HepG2 (cell line): Measurements from ENCODE around the gene PIK3CB. TPM values are rescaled to one million over a fixed set of nuclear protein-coding genes. Genes with fewer than 3 reads are reported as not detected.

Experiments
- CBX2 ChIP-seq, 2 experiments: fragments of 200-600 bp in 1 of 2; sonication (generic); formaldehyde crosslinking in 1 of 2; IDR thresholded peaks; 2 replicates each; pipeline versions ENCODE4 v1.7.0 to v1.8.1; 2018 to 2022; ENCODE audit warnings: low read depth in 2 of 2, low read length in 1 of 2, mild to moderate bottlenecking in 1 of 2, missing genetic modification reagents in 1 of 2
- CENPX ChIP-seq: sonication (generic); formaldehyde crosslinking; IDR thresholded peaks from 2 replicates; pipeline ENCODE4 v1.9.0; 2021; ENCODE audit warnings: mild to moderate bottlenecking, missing genetic modification reagents, moderate library complexity
- EP300 ChIP-seq, 3 experiments: sonication (generic) in 1 of 3; formaldehyde crosslinking in 1 of 3; IDR thresholded peaks; 2 replicates each; pipeline versions ENCODE4 v1.5.1 to v1.6.1; 2011 to 2020; ENCODE audit warnings: low read depth in 2 of 3, low read length in 2 of 3, borderline replicate concordance in 1 of 3, improper control_type of control experiment in 1 of 3, mild to moderate bottlenecking in 1 of 3, missing genetic modification reagents in 1 of 3, moderate library complexity in 1 of 3
- NFKBIZ ChIP-seq: IDR thresholded peaks from 2 replicates; pipeline ENCODE4 v1.6.1; 2018; ENCODE audit warnings: missing genetic modification reagents, missing compliant biosample characterization
- SATB2 ChIP-seq: sonication (generic); formaldehyde crosslinking; IDR thresholded peaks from 2 replicates; pipeline ENCODE4 v1.5.0; 2020; ENCODE audit warnings: missing genetic modification reagents
- ZNF34 ChIP-seq: sonication (generic); formaldehyde crosslinking; IDR thresholded peaks from 2 replicates; pipeline ENCODE4 v1.4.0; 2020; ENCODE audit warnings: mild to moderate bottlenecking, missing genetic modification reagents, borderline replicate concordance
- polyA plus RNA-seq, 8 experiments: library from polyadenylated mRNA; depleted of rRNA in 3 of 8; stranded (reverse) in 7 of 8; unstranded in 1 of 8; fragments of >200 nt; fragmentation: Illumina TruSeq in 4 of 8; extraction: Trizol in 4 of 8; gene quantifications; 2 replicates each; pipeline versions ENCODE4 v1.2.1 to v1.2.3, GENCODE V29; 2011 to 2016; ENCODE audit warnings: low read depth in 4 of 8, missing spikeins in 1 of 8, mixed read lengths in 1 of 8; ENCODE audit not compliant: insufficient read depth in 1 of 8
- total RNA-seq, 5 experiments: library from RNA; depleted of rRNA; stranded (reverse); fragments of >200 nt; fragmentation: Illumina TruSeq; extraction: Trizol; gene quantifications; 2 replicates each; pipeline ENCODE4 v1.2.3, GENCODE V29; 2016; ENCODE audit warnings: low read depth in 1 of 5
- TF ChIP-seq, protein P1 (sequence below): sonication (generic); formaldehyde crosslinking; IDR thresholded peaks from 2 replicates; pipeline ENCODE4 v1.4.0; 2020; ENCODE audit warnings: missing genetic modification reagents
- TF ChIP-seq, protein P2 (sequence below): sonication (generic); formaldehyde crosslinking; IDR thresholded peaks from 2 replicates; pipeline ENCODE4 v1.4.0; 2020; ENCODE audit warnings: missing genetic modification reagents, borderline replicate concordance
- TF ChIP-seq, protein P3 (sequence below): sonication (generic); formaldehyde crosslinking; IDR thresholded peaks from 2 replicates; pipeline ENCODE4 v1.4.0; 2020; ENCODE audit warnings: mild to moderate bottlenecking, missing genetic modification reagents, borderline replicate concordance
- TF ChIP-seq, protein P4 (sequence below): sonication (generic); formaldehyde crosslinking; IDR thresholded peaks from 2 replicates; pipeline ENCODE4; 2020; ENCODE audit warnings: missing genetic modification reagents, mild to moderate bottlenecking, borderline replicate concordance
- TF ChIP-seq, protein P5 (sequence below): sonication (generic); formaldehyde crosslinking; IDR thresholded peaks from 2 replicates; pipeline ENCODE4 v1.4.0; 2020; ENCODE audit warnings: mild to moderate bottlenecking, low read depth, missing genetic modification reagents

PIK3CB gene
- total and polyA plus RNA-seq, 2 of the 13 experiments (the other 11 are each of a cell fraction or from before 2014, with no cell fraction given), result 6.6 to 18.7 TPM

DNA sequence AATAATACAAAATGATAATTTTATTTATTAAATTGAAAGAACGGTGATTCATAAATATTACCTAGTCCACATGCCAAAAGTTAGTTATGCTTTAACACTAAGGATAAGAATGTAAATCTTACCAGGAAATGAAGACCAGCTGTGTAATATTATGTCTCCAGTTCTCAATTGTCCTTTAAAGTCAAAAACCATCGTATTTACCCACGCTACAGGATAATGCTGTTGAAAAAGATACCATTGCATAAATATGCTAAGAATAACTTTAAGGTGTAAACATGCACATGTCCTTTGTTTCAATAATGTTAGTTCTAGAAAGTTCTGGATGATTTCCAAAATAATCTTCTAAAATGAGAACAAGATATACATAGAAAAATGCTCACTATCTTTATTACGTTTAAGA, 122.6 kb downstream of the PIK3CB start (continued):
- TF ChIP-seq, protein P1, sequence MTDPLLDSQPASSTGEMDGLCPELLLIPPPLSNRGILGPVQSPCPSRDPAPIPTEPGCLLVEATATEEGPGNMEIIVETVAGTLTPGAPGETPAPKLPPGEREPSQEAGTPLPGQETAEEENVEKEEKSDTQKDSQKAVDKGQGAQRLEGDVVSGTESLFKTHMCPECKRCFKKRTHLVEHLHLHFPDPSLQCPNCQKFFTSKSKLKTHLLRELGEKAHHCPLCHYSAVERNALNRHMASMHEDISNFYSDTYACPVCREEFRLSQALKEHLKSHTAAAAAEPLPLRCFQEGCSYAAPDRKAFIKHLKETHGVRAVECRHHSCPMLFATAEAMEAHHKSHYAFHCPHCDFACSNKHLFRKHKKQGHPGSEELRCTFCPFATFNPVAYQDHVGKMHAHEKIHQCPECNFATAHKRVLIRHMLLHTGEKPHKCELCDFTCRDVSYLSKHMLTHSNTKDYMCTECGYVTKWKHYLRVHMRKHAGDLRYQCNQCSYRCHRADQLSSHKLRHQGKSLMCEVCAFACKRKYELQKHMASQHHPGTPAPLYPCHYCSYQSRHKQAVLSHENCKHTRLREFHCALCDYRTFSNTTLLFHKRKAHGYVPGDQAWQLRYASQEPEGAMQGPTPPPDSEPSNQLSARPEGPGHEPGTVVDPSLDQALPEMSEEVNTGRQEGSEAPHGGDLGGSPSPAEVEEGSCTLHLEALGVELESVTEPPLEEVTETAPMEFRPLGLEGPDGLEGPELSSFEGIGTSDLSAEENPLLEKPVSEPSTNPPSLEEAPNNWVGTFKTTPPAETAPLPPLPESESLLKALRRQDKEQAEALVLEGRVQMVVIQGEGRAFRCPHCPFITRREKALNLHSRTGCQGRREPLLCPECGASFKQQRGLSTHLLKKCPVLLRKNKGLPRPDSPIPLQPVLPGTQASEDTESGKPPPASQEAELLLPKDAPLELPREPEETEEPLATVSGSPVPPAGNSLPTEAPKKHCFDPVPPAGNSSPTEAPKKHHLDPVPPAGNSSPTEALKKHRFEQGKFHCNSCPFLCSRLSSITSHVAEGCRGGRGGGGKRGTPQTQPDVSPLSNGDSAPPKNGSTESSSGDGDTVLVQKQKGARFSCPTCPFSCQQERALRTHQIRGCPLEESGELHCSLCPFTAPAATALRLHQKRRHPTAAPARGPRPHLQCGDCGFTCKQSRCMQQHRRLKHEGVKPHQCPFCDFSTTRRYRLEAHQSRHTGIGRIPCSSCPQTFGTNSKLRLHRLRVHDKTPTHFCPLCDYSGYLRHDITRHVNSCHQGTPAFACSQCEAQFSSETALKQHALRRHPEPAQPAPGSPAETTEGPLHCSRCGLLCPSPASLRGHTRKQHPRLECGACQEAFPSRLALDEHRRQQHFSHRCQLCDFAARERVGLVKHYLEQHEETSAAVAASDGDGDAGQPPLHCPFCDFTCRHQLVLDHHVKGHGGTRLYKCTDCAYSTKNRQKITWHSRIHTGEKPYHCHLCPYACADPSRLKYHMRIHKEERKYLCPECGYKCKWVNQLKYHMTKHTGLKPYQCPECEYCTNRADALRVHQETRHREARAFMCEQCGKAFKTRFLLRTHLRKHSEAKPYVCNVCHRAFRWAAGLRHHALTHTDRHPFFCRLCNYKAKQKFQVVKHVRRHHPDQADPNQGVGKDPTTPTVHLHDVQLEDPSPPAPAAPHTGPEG, result no peak
- TF ChIP-seq NFKBIZ (CRISPR knock-in tag) (no peak), CENPX (no peak), EP300 (IDR thresholded peaks at IDR 0.05; ENCODE audit: low read depth in 2 of 2, low read length in 2 of 2) (no peak), EP300 (CRISPR knock-in tag; IDR thresholded peaks at IDR 0.05; ENCODE audit: borderline replicate concordance) (no peak), CBX2 (IDR thresholded peaks at IDR 0.05; ENCODE audit: low read depth, low read length) (no peak), CBX2 (CRISPR knock-in tag; IDR thresholded peaks at IDR 0.05; ENCODE audit: low read depth) (no peak), ZNF34 (CRISPR knock-in tag) (no peak), SATB2 (CRISPR knock-in tag) (no peak)
- TF ChIP-seq, protein P2, sequence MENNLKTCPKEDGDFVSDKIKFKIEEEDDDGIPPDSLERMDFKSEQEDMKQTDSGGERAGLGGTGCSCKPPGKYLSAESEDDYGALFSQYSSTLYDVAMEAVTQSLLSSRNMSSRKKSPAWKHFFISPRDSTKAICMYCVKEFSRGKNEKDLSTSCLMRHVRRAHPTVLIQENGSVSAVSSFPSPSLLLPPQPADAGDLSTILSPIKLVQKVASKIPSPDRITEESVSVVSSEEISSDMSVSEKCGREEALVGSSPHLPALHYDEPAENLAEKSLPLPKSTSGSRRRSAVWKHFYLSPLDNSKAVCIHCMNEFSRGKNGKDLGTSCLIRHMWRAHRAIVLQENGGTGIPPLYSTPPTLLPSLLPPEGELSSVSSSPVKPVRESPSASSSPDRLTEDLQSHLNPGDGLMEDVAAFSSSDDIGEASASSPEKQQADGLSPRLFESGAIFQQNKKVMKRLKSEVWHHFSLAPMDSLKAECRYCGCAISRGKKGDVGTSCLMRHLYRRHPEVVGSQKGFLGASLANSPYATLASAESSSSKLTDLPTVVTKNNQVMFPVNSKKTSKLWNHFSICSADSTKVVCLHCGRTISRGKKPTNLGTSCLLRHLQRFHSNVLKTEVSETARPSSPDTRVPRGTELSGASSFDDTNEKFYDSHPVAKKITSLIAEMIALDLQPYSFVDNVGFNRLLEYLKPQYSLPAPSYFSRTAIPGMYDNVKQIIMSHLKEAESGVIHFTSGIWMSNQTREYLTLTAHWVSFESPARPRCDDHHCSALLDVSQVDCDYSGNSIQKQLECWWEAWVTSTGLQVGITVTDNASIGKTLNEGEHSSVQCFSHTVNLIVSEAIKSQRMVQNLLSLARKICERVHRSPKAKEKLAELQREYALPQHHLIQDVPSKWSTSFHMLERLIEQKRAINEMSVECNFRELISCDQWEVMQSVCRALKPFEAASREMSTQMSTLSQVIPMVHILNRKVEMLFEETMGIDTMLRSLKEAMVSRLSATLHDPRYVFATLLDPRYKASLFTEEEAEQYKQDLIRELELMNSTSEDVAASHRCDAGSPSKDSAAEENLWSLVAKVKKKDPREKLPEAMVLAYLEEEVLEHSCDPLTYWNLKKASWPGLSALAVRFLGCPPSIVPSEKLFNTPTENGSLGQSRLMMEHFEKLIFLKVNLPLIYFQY (CRISPR knock-in tag), result no peak
- TF ChIP-seq, protein P3, sequence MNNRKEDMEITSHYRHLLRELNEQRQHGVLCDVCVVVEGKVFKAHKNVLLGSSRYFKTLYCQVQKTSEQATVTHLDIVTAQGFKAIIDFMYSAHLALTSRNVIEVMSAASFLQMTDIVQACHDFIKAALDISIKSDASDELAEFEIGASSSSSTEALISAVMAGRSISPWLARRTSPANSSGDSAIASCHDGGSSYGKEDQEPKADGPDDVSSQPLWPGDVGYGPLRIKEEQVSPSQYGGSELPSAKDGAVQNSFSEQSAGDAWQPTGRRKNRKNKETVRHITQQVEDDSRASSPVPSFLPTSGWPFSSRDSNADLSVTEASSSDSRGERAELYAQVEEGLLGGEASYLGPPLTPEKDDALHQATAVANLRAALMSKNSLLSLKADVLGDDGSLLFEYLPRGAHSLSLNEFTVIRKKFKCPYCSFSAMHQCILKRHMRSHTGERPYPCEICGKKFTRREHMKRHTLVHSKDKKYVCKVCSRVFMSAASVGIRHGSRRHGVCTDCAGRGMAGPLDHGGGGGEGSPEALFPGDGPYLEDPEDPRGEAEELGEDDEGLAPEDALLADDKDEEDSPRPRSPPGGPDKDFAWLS (CRISPR knock-in tag), result no peak
- TF ChIP-seq, protein P4, sequence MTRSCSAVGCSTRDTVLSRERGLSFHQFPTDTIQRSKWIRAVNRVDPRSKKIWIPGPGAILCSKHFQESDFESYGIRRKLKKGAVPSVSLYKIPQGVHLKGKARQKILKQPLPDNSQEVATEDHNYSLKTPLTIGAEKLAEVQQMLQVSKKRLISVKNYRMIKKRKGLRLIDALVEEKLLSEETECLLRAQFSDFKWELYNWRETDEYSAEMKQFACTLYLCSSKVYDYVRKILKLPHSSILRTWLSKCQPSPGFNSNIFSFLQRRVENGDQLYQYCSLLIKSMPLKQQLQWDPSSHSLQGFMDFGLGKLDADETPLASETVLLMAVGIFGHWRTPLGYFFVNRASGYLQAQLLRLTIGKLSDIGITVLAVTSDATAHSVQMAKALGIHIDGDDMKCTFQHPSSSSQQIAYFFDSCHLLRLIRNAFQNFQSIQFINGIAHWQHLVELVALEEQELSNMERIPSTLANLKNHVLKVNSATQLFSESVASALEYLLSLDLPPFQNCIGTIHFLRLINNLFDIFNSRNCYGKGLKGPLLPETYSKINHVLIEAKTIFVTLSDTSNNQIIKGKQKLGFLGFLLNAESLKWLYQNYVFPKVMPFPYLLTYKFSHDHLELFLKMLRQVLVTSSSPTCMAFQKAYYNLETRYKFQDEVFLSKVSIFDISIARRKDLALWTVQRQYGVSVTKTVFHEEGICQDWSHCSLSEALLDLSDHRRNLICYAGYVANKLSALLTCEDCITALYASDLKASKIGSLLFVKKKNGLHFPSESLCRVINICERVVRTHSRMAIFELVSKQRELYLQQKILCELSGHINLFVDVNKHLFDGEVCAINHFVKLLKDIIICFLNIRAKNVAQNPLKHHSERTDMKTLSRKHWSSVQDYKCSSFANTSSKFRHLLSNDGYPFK (CRISPR knock-in tag), result no peak
- TF ChIP-seq, protein P5, sequence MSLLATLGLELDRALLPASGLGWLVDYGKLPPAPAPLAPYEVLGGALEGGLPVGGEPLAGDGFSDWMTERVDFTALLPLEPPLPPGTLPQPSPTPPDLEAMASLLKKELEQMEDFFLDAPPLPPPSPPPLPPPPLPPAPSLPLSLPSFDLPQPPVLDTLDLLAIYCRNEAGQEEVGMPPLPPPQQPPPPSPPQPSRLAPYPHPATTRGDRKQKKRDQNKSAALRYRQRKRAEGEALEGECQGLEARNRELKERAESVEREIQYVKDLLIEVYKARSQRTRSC (CRISPR knock-in tag), result no peak
